Right atrium auricular region (tissue), 2 donors: ENCODE results near the gene PPFIA4. TPM values are rescaled to one million over a fixed set of nuclear protein-coding genes. Genes with fewer than 3 reads are reported as not detected.

Source experiments
- DNase-seq: peaks from one replicate; pipeline ENCODE4 v3.0.0-alpha.2; 2019; ENCODE audit warnings: low spot score
- H3K27ac ChIP-seq, 2 donors: fragments of 200-600 bp; sonication (generic); 1 replicate in 1 of 2; 2 replicates in 1 of 2; pipeline ENCODE4 v1.5.1; 2016 to 2019
- H3K27me3 ChIP-seq, 2 donors: fragments of 200-600 bp; sonication (generic); one replicate each; pipeline versions ENCODE4 v1.5.1 to v1.6.0; 2017 to 2019
- H3K36me3 ChIP-seq: fragments of 200-600 bp; sonication (generic); one replicate; pipeline ENCODE4 v1.5.1; 2016
- H3K4me1 ChIP-seq, 2 donors: fragments of 200-600 bp; sonication (generic); one replicate each; pipeline versions ENCODE4 v1.5.1 to v1.6.0; 2017 to 2019
- H3K4me3 ChIP-seq, 2 donors: fragments of 200-600 bp; sonication (generic); 1 replicate in 1 of 2; 2 replicates in 1 of 2; pipeline ENCODE4 v1.5.1; 2017 to 2019; ENCODE audit warnings: mild to moderate bottlenecking in 1 of 2, moderate library complexity in 1 of 2
- H3K9me3 ChIP-seq, 2 donors: fragments of 200-600 bp; sonication (generic); one replicate each; pipeline ENCODE4 v1.5.1; 2019
- CTCF ChIP-seq, 2 donors: fragments of 200-600 bp; sonication (generic); IDR thresholded peaks; one replicate each; pipeline ENCODE4 v1.5.1; 2019; ENCODE audit warnings: antibody characterized with exemption in 2 of 2
- total RNA-seq, 2 donors: library from RNA; depleted of rRNA; stranded (reverse); fragments of >200 nt; gene quantifications; one replicate each; pipeline ENCODE4 v1.1.0, GENCODE V29; 2016

Gene PPFIA4
- total RNA-seq, 2 donors from 2014 or later: 16.3 to 19.2 TPM

- Histone ChIP-seq H3K36me3 (peaks cover 18% of the 10 kb centered on the region), H3K4me3 (peak overlapping the region in 1 of 2 donors; percentile 69), H3K4me1 (peaks cover 0 to 40% of the 10 kb centered on the region in 2 donors), H3K9me3 (no peaks in the 10 kb centered on the region), H3K27me3 (no peaks in the 10 kb centered on the region), H3K27ac (peak overlapping the region; percentile 86 to 87)
- no peak for DNase-seq
- TF ChIP-seq CTCF (IDR thresholded peaks at IDR 0.05): no peak
These were observed 633 bp upstream of the PPFIA4 start for GRCh38 chr1:203025686-203026030.

- peaks cover 5% of the 10 kb centered on the region for H3K36me3 ChIP-seq
- peaks cover 0 to 40% of the 10 kb centered on the region in 2 donors for H3K4me1 ChIP-seq
- peak overlapping the region; percentile 61 to 69 for H3K4me3 ChIP-seq
- H3K9me3 ChIP-seq: no peaks in the 10 kb centered on the region
- TF ChIP-seq CTCF (IDR thresholded peaks at IDR 0.05): peak in 1 of 2 donors; percentile 3
- H3K27ac ChIP-seq: peak overlapping the region; percentile 86 to 87
- peak; percentile 56 for DNase-seq
- no peaks in the 10 kb centered on the region for H3K27me3 ChIP-seq
These were observed 674 bp downstream of the PPFIA4 start for GRCh38 chr1:203026666-203027663.

- no peaks in the 10 kb centered on the region for H3K27me3 ChIP-seq
- peak overlapping the region; percentile 86 to 87 for H3K27ac ChIP-seq
- H3K9me3 ChIP-seq: no peaks in the 10 kb centered on the region
- H3K4me3 ChIP-seq: no peak overlapping the region
- no peak for TF ChIP-seq CTCF (IDR thresholded peaks at IDR 0.05)
- DNase-seq: peak; percentile 40
- H3K4me1 ChIP-seq: peaks cover 0 to 40% of the 10 kb centered on the region in 2 donors
- H3K36me3 ChIP-seq: no peaks in the 10 kb centered on the region
These were observed 1.9 kb downstream of the PPFIA4 start for GRCh38 chr1:203028067-203028783.

GRCh38 chr1:203028784-203029553 is 2.7 kb downstream of the PPFIA4 start:
- Histone ChIP-seq H3K27me3 (no peaks in the 10 kb centered on the region), H3K9me3 (no peaks in the 10 kb centered on the region), H3K27ac (peak overlapping the region; percentile 86 to 87), H3K36me3 (no peaks in the 10 kb centered on the region), H3K4me3 (no peak overlapping the region), H3K4me1 (peaks cover 0 to 40% of the 10 kb centered on the region in 2 donors)
- TF ChIP-seq CTCF (IDR thresholded peaks at IDR 0.05): no peak
- DNase-seq: peak; percentile 62

GRCh38 chr1:203031467-203031866 is 5.2 kb downstream of the PPFIA4 start:
- peaks cover 0 to 48% of the 10 kb centered on the region in 2 donors for H3K4me1 ChIP-seq

More at GRCh38 chr1:203031467-203031866, 5.2 kb downstream of the PPFIA4 start:
- Histone ChIP-seq H3K27me3 (no peaks in the 10 kb centered on the region), H3K36me3 (no peaks in the 10 kb centered on the region), H3K9me3 (no peaks in the 10 kb centered on the region), H3K27ac (no peak overlapping the region), H3K4me3 (no peak overlapping the region)
- peak in 1 of 2 donors; percentile 17 for TF ChIP-seq CTCF (IDR thresholded peaks at IDR 0.05)
- peak; percentile 11 for DNase-seq
